Hepatocyte (in vitro differentiated cells): ENCODE results near the gene PNPLA1.

Experiments
- CTCF ChIP-seq: fragments of 200-600 bp; sonication (generic); IDR thresholded peaks from 2 replicates; pipeline ENCODE4 v1.5.1; 2016; ENCODE audit warnings: antibody characterized with exemption, mild to moderate bottlenecking; ENCODE audit not compliant: poor library complexity
- EZH2 ChIP-seq: fragments of 200-600 bp; sonication (generic); IDR thresholded peaks from 2 replicates; pipeline ENCODE4 v1.6.1; 2016; ENCODE audit warnings: antibody characterized with exemption, mild to moderate bottlenecking, borderline replicate concordance

- TF ChIP-seq CTCF (no peak), EZH2 (no peak)
Observed at GRCh38 chr6:36286858-36287257, 17.0 kb downstream of the PNPLA1 start.
